NCI-H1105 (cell line): ENCODE results near the gene DCAF17.
"Not testable (repeated sequence)": the region's sequence is repeated elsewhere in the genome, so short reads cannot be mapped to it uniquely, and the experiment has no call there.

Experiments
- DNase-seq: peaks from one replicate; lab custom pipeline; 2025; lab: John Stamatoyannopoulos, UW

The DCAF17 gene

GRCh38 chr2:171411214-171411613 is 22.8 kb upstream of the DCAF17 start:
- no peak for DNase-seq

GRCh38 chr2:171411791-171412483 is 22.1 kb upstream of the DCAF17 start:
- DNase-seq, result no peak

GRCh38 chr2:171412571-171413175 is 21.4 kb upstream of the DCAF17 start:
- DNase-seq, result no peak

DNA sequence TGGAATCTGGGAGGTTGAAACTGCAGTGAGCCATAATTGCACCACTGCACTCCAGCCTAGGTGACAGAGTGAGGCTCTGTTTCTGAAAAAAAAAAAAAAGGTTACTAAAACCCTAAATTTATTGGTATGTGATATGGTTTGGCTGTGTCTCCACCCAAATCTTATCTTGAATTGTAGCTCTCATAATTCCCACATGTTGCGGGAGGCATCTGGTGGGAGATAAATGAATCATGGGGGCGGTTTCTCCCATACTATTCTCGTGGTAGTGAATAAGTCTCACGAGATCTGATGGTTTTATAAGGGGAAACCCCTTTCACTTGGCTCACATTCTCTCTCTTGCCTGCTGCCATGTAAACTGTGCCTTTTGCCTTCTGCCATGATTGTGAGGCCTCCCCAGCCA is 19.4 kb upstream of the DCAF17 start:
- DNase-seq, result not testable (repeated sequence)

- DNase-seq, result peak; percentile 81
Observed at GRCh38 chr2:171416009-171416926, 17.8 kb upstream of the DCAF17 start.

DNA sequence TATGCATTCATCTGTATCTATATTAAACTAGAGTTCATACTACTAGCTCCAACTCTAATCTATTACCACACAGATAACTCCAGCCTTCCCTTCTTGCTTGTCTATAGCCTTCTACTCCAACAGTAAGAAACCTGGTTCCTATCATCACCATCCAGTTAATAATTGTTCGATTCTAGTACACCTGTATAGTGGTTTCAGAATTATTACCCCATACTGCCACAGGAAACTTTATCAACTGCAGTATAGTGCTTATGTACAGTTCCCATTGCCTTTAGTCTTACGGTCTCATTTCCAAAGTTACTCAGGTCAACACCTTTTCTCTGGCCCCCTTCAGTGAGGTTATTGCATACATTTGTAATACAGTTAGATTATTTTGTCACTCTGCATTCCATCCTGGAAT is 14.7 kb upstream of the DCAF17 start:
- no peak for DNase-seq

GRCh38 chr2:171420728-171421563 is 13.1 kb upstream of the DCAF17 start:
- DNase-seq, result no peak

- not testable (repeated sequence) for DNase-seq
Observed at GRCh38 chr2:171422710-171423495, 11.1 kb upstream of the DCAF17 start.

- no peak for DNase-seq
Observed at GRCh38 chr2:171430516-171431410, 3.3 kb upstream of the DCAF17 start.

DNA sequence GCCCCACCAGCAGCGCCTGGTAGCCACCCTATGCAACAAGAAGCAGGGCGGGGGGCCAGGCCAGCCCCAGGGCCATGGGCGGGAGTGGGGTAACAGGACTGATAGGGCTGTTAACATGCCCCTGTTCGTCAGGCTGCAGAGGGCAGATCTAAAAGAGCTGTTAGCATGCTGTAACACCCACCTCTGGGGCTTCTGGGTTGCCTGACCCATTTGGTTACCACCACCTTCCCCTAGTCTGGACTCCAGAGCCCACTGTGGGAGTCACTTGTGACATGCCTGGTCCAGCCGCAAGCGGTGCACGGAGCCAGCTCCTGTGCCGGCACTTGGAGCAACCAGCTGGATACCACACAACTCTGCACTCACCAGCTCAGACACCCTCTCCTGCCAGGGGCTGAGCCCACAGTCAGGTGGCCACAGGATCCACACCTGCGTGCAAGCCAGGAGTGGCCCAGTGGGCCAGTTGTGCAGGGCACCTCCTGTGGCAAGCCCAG is 2.3 kb upstream of the DCAF17 start:
- no peak for DNase-seq

DNA sequence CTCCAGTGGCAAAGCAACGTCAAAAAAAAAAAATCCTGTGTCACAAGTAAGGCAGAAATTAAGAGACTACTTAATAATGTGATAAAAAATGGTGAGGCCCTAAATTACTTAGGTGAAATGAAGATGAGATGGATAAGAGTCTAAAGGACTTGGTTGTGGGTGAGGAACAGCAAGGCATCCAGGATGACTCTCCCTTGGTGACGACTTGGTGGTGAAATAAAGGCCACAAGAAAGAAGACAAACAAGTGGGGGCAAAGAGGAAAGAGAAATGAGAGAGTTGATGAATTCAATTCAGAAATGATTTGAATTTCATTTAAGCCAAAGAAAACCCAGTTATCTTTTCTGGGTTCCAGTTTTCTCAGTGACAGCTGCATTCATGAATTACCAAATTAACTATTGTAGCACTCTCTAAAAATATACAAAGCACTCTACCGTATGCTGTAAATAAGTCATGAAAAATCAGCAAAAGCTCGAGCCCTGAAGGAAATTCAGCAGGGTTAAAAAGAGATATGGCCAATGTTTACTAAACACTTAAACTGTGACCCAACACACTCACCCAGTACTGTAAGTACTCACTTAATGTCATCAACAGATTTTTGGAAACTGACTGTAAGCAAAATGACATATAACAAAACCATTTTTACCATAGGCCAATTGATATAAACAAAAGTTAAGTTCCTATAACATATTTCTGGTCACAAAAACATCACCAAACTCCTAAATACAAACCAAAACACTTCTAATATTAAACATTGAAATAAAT is 1.6 kb upstream of the DCAF17 start:
- no peak for DNase-seq

- DNase-seq, result peak; percentile 75
Observed at GRCh38 chr2:171432969-171433762, 860 bp upstream of the DCAF17 start.

DNA sequence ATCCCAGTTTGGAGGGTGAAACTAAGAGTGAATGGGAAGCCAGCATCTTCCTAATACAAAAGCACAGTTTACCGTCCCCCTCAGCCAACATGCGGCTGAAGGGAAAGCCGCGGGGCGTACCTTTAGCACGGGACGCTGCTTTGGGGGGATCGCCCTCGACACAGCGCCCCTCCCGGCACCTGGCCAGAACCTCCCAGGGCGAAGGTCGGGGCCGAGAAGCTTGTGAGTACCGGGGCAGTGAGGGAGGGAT is 338 bp upstream of the DCAF17 start, which contains the start of gene METTL8:
METTL8 (minus strand) TSS at position 228 of the 250 bp plus-strand sequence. CDS start 41,805 bp downstream, outside the sequence.
- DNase-seq, result no peak

GRCh38 chr2:171436307-171436706 is 2.3 kb downstream of the DCAF17 start:
- no peak for DNase-seq

DNA sequence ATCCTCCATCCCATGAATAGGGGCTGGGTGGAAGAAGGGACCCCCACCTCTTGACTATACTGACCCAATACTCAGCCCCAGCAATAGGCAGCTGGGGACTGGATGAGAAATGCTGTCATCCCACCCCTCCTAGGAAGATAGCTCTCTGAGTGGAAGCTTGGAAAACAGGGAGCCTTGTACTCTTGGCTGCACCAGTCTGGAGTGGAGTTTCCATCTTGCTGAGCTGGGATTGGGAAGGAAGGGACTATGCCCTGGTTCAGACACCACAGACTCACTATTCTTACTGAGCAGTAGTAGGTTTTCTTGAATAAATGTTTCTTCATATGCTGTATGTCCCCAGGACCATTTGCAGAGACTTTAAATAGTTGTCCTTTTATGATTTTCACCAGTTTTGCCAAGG is 7.4 kb downstream of the DCAF17 start:
- no peak for DNase-seq

- DNase-seq, result no peak
Observed at GRCh38 chr2:171447675-171448074, 13.6 kb downstream of the DCAF17 start.

DNA sequence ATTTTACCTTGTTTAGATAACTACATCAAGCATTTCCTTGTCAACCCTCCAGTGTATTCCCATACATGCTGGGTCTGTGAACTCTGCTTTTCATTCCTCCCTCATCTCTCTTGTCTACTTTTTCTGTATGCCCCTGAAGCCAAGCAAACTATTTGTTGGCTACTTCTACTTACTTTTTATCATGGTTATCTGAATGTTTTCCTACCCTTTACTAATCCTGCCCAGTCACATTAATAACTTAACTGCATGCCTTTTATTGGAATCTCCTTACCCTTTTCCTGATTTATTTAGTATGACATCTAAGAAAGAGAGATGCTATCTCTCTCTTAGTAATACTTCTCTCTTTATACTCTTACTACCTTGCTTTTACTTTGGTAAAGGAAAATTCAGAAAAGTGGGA is 17.0 kb downstream of the DCAF17 start:
- DNase-seq, result no peak

- DNase-seq, result no peak
Observed at GRCh38 chr2:171452773-171453172, 18.7 kb downstream of the DCAF17 start.
